ENCODE results near the gene AGO1.
A peak's percentile ranks its signal among the peaks of the same experiment; 100 is the strongest.
"Not testable (repeated sequence)": the region's sequence is repeated elsewhere in the genome, so short reads cannot be mapped to it uniquely, and the experiment has no call there.

AGO1 gene

DNA sequence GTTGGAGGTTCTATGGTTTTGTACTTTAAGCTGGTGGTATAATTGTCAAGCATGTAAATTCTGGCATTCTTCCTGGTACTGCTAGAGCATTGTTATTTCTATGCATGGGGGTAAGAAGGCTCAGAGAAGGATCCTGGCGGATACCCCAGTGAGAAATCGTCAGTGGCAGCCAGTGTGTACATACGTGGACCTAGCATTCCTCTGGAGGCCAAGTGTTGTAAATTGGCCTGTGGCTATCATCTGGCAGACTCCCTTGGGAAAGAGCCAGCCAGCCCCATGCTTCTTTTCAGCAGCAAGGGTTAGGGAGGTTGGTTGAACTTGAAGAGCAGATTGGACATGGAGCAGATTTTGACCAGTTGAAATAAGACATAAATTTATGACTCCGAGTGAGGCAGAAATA, 42.7 kb downstream of the AGO1 start:
- no peak for DNase-seq

DNA sequence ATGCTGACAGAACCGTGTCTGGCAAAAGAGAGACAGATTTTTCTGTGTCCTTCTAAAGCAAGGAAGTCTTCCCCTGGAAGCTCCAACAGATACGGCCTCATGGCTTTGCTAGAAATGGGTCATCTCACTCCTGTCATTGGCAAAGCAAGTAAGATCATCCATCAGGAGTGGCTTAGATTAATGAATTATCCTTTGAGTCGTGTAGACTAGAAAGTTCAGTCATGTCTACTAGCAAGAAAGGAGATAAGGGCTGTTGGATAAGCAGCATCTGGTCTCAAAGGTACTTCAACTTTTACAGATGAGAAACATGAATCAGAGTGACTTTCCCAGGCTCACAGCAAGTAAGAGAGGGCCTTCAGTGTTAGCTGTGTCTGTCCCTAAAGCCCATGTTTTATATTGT, 44.5 kb downstream of the AGO1 start:
- no peak for DNase-seq

DNA sequence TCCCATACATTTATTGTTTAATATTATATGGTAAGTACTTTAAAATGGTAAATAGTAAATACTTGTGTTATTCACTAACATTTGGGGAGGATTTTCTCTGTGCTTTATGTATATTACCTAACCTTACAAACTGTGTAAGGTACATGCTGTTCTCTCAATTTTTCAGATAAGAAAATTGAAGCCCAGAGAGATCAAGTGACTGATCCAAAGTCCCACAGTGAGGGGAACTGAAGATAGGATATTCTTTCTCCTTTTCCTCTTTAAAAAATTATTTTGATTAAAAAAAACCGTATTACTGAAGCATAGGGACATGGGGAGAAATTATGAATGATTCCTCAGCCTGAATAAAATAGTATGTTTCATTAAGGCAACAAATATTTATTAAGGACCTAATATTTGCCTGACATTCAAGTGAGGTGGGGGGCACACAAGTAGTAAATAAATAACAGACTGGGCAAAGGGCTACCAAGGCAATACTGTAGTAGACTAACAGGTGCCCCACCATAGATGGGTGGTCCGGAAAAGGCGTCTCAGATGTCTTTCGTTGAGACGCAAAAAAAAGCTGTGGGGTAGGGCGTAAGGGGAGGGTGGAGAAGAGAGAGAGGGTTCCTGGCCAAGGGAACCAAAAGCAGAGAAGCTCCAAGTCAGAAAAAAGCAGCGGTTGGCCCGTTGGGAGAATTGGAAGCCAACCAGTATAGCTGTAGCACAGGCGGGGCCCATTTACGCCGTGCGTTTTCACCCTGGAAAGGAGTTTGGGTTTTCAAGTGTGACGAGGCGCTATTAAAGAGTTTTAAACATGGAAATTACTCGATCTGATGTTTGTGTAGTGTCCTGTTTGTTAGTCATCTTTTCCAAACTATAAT, 47.0 kb downstream of the AGO1 start:
- peak; percentile 40 for DNase-seq

DNA sequence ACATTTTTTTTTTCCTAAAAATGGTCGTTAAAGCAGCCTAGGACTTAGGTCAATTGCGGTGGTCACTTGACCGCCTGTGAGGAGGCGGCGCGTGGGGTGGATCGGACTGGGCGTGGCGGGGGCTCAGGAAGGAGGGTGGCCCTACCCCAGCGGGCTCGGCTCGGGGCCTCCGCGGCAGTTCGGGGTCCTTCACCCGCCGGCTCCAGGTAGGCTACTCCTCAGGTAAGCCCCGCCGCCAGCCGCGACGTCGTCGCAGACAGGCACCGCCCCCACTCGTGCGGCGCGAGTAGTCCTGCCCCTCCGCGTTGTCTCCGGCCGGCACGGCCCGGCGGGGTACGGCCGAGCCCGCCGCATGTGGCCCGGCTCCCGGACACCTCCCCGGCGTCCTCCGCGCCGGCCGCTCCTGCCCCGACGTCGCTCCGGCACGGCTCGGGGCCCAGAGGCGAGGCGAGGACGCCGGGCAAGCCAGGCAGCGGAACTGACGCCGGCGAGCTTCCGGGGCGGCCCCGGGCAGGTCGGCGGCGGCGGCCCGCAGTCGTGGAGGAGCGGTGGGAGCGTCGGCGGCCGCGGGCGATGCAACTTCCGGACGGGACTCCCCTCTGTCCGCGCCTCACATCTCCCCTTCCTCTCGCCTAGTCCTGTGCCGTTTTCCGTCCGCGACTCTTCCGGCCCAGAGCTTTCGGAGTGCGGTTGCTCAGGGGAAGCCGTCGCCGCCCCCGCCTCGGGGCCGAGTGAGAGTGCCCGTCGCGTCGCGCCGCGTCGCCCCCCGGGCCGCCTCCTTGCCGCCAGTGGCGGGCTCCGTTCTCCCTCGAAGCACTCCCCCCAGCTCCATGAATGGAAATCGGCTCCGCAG, 47.8 kb downstream of the AGO1 start, which contains the start of gene AGO3:
TSS of gene AGO3 (plus strand) at position 513 of the 853 bp plus-strand sequence. CDS start at position 835, 322 bp downstream.
- peak; percentile 86 for DNase-seq

DNA sequence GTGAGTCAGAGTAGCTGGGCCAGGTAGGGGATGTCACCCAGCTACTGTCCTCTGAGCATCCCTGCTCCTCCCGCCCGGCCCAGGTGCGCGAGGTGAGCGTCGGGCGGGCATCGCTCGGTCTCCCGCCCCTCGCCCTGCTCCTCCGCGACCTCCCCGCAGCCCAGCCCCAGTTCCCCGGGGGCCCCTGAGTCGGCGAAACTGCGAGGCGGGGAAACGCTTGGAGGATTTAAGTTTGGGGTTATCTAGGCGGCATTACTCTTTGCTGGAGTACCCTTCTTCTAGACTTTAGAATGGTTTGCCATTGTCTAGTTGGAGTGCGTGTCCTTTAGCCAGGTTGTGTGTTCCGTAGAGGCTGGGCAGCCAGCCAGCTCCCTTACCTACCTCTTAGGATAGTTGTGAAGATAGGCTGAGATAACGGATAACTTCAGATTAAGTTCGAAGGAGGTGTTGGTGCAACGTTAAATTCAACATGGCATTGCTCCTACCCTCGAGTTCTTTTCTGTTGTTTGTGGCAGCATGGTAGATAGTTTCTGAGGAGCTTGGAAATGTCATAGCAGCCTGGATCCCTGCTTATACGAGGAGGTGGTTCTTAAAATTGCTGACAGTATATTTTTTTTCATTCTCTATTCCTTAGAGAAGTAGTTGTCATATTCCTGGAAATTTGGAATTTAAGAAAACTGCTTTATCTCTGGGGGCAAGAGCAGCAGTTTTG, 48.6 kb downstream of the AGO1 start:
- DNase-seq: no peak

DNA sequence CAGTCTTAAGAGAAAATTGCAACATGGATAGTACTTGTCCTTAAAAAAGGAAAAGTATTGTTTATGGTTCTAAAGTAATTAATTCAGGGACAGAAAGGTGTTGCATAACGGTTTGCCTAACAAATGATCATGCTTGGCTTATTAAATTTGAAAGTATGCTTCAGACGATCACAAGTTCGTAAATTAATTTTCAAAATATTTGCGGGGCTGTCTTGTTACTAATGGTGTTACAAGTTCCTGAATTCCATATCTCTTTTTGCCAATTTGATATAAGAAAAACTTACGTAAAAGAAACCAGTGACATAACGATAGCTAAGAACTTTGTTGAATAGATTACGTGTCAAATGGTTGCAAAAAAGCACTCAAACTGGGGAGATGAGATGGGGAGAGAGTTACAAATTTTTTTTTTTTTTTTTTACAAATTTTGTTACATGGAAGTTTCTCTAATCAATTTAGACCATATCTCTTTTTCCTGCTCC, 49.2 kb downstream of the AGO1 start:
- no peak for DNase-seq

DNA sequence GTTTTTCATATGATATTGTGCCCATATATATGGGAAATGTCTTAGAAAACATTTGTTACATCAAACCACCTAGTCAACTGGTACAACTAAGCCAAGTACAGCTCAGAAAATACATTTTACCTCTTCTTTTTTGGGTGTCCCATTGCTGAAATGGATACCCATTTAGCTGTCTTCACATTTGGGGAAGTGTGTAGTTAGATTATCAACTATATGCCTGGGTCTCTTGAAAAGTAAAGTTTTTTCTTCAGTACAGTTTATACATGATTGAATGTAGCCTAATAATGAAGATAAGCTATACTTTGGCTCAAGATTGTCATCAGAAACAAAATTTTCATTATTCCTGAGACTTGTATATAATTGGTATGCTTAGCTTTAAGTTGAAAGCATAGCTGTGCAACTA, 49.9 kb downstream of the AGO1 start:
- DNase-seq: no peak

DNA sequence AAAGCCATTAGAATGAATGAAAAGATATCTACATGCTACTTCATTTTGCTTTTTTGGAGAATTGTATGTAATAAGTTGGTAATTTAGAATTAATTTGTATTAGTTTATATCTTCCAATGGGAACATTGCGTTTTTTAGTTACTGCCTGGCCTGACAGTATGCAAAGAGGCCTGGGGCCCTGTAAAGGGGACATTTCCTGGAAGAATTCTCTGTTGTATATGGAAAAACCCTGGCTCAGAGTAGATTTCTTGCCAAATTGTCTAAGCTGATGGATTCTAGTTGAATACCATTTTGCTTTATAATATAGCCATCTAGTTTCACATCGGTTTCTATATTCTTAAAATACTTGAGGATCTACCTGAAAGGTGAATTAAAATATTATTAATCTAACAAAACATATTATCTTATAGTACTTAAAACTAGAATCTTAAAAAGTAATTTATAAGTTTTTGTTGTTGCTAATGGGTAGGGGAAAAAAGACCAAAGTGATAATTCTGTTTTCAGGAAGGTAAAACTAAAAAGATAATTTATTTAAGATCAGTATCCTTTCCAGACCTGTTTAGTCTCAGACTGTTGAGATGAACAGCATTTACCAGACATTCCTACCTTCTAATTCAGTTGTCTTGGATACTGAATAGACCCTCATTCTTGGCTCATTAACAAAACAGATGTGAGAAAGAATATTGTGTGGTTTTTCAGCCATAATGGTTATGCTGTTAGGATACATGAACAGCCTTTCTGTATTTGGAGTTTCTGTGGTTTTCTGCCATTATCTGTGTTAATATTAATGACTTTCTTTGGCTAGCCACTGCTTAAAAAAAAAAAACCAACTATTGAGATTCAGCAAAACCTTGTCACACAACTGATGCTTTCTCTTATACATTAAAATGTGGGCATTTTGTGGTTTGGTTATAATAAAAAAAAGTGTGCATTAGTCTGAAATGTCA, 52.7 kb downstream of the AGO1 start:
- no peak for DNase-seq

DNA sequence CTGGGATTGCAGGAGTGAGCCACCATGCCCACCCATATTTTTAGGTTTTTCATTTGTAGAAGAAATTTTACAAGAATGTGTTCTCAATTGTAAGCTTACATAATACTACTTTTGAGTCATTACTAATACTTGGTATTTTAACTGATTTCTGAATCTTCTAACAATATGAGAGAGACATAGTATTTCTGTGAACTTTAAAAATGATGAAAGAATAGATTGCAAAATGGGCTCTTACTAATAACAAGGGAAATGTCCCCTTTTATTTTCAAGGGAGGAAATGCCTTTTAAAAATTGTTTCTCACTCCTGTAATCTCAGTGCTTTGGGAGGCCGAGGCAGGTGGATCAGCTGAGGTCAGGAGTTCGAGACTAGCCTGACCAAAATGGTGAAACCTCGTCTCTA, 53.8 kb downstream of the AGO1 start:
- no peak for DNase-seq

DNA sequence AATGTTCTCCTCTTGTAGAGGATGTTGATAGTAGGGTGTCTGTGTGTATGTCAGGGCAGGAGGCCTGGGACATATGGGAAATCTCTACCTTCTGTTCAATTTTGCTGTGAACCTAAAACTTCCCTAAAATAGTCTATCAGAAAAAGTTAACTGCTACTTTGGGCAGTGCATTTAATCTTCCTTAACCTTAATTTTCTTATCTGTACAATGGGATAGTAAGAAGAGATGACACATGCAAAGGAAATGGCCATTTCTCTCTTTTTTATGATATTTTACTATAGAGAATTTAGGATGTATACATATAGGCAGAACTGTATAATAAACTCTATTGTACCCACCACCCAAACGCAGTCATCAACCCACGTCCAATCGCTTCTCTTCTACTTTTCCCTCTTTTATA, 56.5 kb downstream of the AGO1 start:
- no peak for DNase-seq

DNA sequence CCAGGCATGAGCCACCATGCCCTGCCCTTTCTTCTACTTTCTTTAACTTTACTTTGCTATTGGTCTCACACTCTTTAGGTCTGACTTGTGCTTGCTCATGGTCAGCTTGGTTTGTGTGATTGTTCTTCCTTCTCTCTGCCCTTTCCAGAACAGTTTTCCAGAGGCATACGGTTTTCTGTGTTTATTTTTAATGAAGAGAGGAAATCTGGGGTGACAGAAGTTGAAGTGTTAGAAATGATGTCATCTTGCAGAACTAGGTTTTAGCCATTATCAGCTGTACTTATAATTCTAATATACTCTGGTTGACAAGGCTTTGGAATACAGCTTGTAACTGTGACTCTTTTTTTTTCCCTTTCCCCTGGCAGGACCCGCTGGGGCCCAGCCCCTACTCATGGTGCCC, 62.3 kb downstream of the AGO1 start:
- DNase-seq: no peak

DNA sequence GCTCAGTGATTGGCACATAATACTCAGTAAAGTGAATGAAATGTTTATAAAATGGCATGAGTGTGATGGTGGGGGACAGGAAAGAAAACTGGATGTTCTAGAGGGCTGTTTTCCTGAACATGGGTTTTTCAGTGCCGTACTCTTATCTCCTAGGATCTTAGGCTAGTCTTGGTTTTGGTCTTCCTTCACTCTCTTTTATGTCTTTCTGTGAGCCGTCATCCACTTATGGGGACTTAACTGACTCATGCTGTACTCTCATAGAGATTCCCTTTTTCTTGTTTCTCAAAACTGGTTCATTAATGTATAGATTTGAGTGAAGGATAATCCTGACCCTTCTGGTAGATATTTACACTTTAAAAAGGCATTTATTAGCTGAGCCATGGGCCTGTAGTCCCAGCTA, 64.5 kb downstream of the AGO1 start:
- DNase-seq: no peak

DNA sequence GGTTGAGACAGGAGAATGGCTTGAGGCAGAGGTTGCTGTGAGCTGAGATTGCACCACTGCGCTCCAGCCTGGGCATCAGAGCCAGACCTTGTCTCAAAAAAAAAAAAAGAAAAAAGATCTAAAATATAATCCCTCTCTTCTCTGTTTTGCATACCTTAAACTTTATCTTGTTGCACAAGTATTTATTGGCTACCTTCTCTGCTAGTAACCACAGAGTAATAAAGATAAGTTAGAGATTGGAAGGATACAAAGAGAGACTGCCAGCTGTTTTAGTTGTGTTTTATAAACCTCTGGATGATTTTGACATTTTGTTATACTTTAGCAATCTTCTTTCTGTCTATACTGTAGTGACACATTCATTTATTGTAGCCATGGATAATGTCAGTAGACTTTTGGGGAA, 75.5 kb downstream of the AGO1 start:
- DNase-seq: no peak

DNA sequence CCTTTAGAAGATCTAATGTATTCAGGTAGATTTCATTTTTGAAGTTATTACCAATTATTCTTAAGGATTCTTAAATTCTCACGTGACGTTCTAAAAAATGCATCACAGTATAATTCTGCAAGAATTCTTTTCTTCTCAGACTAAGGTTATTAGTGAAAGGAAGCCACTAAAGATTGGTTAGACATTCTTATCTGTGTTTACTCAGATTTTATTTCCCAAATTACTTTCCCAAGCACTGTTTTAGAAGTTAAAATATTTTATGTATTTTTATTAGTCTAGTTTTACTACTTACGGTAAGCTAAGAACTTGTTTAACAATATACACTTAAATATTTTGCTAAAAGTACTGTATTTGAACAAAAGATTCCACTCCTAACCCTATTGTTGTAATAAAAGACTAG, 76.3 kb downstream of the AGO1 start:
- DNase-seq: no peak

DNA sequence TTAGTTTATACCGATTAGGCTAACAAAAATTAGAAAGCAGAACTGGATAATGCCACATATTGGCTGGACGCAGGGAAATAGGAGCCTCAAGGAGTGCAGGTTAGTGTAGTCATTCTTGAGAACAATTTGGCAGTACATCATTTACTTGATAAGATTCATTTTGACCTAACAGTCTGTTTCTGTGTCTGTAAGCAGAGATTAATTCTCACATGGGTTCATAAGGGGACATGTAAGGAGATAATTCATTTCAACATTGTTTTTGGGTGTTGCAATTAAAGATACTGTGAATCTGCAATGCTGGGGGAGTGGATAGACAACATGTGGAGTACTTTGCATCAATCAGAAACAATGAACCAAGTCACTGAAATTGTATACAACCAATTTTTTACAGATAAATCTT, 79.9 kb downstream of the AGO1 start:
- DNase-seq: no peak

DNA sequence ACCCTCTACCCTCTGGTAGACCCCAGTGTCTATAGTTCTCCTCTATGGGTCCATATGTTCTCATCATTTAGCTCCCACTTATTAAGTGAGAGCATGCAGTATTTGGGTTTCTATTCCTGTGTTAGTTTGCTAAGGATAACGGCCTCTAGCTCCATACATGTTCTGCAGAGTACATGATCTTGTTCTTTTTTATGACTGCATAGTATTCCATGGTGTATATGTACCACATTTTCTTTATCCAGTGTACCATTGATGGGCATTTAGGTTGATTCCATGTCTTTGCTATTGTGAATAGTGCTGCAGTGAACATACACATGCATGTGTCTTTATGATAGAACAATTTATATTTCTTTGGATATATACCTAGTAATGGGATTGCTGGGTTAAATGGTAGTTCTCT, 81.3 kb downstream of the AGO1 start:
- not testable (repeated sequence) for DNase-seq

DNA sequence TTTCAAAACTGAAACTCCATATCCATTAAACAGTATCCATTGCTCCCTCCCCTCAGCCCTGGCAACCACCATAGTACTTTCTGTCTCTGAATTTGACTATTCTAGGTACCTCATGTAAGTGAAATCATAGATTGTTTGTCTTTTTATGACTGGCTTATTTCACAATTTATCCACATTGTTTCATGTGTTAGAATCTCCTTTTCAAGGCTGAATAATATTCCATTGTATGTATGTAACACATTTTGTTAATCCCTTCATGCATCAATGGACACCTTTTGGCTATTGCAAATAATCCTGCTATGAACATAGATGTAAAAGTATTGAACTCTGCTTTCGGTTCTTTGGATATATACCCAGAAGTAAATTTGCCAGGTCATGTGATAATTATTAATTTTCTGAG, 85.4 kb downstream of the AGO1 start:
- DNase-seq: no peak

DNA sequence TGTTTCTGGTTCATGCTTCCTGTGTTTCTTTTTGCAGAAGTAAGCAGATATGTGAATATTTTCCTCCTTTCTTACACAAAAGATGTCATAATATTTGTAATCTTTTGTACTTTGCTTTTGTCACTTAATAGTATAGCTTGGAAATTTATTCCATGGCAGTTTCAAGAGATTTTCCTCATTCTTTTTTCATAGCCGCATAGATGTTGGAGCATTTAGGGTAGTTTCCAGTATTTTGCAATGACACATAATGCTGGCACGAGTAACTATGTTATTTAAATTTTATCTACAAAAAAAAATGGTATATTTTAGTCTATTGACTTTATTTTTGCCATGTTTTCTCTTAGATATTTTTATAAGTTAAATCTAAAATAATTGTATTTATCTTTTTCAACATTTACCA, 88.6 kb downstream of the AGO1 start:
- no peak for DNase-seq

DNA sequence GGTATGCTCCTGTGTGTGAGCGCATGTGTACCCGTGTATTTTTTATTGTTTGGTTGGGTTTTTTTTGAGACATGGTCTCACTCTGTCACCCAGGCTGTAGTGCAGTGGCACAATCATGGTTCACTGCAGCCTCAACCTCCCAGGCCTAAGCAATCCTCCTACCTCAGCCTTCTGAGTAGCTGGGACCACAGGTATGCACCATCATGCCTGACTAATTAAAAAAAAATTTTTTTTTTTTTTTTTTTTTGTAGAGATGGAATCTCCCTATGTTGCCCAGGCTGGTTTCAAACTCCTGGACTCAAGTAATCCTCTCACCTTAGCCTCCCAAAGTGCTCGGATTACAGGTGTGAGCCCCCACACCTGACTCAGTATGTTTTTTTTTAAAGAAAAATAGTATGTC, 89.6 kb downstream of the AGO1 start:
- not testable (repeated sequence) for DNase-seq

DNA sequence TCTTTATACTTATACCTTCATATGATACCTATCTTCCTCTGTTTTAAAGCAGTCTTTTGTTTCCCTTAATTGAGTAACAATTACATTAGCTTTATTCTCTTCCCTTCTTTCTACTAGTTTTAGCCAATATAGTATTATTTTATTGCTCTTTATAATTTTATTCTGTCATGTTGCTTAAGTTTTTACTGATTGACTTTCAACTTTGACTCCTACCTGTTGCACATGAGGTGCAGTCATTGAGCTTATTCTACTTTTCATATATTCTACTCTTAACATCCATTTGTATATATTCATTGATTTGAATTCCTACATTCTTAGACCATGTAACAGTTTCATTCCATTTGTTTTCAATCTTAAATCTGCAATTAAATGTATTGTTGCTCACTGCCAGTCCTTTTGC, 97.1 kb downstream of the AGO1 start:
- no peak for DNase-seq
